Thyroid gland (tissue), 4 donors: Measurements from ENCODE around the gene FBH1.

ENCODE experiments used
- CTCF ChIP-seq, 6 experiments: fragments of 200-600 bp in 3 of 6; fragments of 450-650 bp in 3 of 6; sonication (generic) in 3 of 6; IDR thresholded peaks; one replicate each; pipeline ENCODE4 v1.5.1; 2016 to 2019; ENCODE audit warnings: antibody characterized with exemption in 6 of 6, mild to moderate bottlenecking in 2 of 6, inconsistent platforms in 1 of 6, moderate library complexity in 1 of 6
- POLR2A ChIP-seq, 2 donors: fragments of 450-650 bp; IDR thresholded peaks; one replicate each; pipeline ENCODE4 v1.6.1; 2017; ENCODE audit warnings: antibody characterized with exemption in 2 of 2, mild to moderate bottlenecking in 2 of 2, moderate library complexity in 1 of 2

- no peak for TF ChIP-seq POLR2A (IDR thresholded peaks at IDR 0.05)
- TF ChIP-seq CTCF (IDR thresholded peaks at IDR 0.05): no peak
Observed at GRCh38 chr10:5862360-5862961, 27.6 kb upstream of the FBH1 start.
